ENCODE results near the gene ZSCAN20. TPM values are rescaled to one million over a fixed set of nuclear protein-coding genes. Genes with fewer than 3 reads are reported as not detected.

Gene ZSCAN20
- polyA plus RNA-seq, 1 donor (not counting 4 experiments of a cell fraction or from before 2014, with no cell fraction given): 3.1 TPM

- no peak for FAIRE-seq
- no peak overlapping the region for H2AFZ ChIP-seq (ENCODE audit: control insufficient read depth, low read length)
- dilution Hi-C loops (cut with MboI; ENCODE audit: extremely low pct_ligation_motif_present, low sequenced_read_pairs): no loop called here
- DNase-seq (ENCODE audit: low read depth, low spot score): no peak
- peaks cover 20% of the 10 kb centered on the region for H3K9me3 ChIP-seq (ENCODE audit: control insufficient read depth, low read depth, low read length)
- H3K9me1 ChIP-seq (ENCODE audit: control insufficient read depth, extremely low read depth, insufficient read depth, low read length): no peaks in the 10 kb centered on the region
- no peak for TF ChIP-seq EZH2 (IDR thresholded peaks at IDR 0.05; ENCODE audit: low read length)
- TF ChIP-seq CTCF (optimal IDR thresholded peaks at IDR 0.05 in 1 of 3, IDR thresholded peaks at IDR 0.05 in 1 of 3, conservative IDR thresholded peaks at IDR 0.05 in 1 of 3; ENCODE audit: extremely low read depth in 1 of 3, insufficient read depth in 2 of 3, low read length in 3 of 3): no peak
- no peaks in the 10 kb centered on the region for H3K79me2 ChIP-seq (ENCODE audit: control insufficient read depth, insufficient read depth, low read length)
- H3K27ac ChIP-seq (ENCODE audit: control insufficient read depth, insufficient read depth, low read length): no peak overlapping the region
- peaks cover 15 to 18% of the 10 kb centered on the region in 2 experiments for H3K36me3 ChIP-seq (ENCODE audit: control insufficient read depth in 2 of 2, extremely low read depth in 1 of 2, insufficient read depth in 2 of 2, low read length in 2 of 2)
- H3K4me1 ChIP-seq (ENCODE audit: control insufficient read depth, extremely low read depth, insufficient read depth, low read length): peaks cover 3% of the 10 kb centered on the region
- no peaks in the 10 kb centered on the region for H3K27me3 ChIP-seq (ENCODE audit: control insufficient read depth, extremely low read depth, insufficient read depth, low read length)
- no peaks in the 10 kb centered on the region for H4K20me1 ChIP-seq (ENCODE audit: control insufficient read depth, extremely low read depth, insufficient read depth, low read length)
- no peak overlapping the region for H3K4me3 ChIP-seq (ENCODE audit: control insufficient read depth in 2 of 3, extremely low read depth in 1 of 3, insufficient read depth in 2 of 3, low read depth in 1 of 3, low read length in 3 of 3)
- H3K9ac ChIP-seq (ENCODE audit: control insufficient read depth, extremely low read depth, insufficient read depth, low read length): no peak overlapping the region
- H3K4me2 ChIP-seq (ENCODE audit: control insufficient read depth, extremely low read depth, insufficient read depth, low read depth, low read length): no peak overlapping the region
Measured at GRCh38 chr1:33497410-33497809, 25.0 kb downstream of the ZSCAN20 start.

GRCh38 chr1:33500547-33500946 is 28.1 kb downstream of the ZSCAN20 start:
- Histone ChIP-seq H3K4me3 (ENCODE audit: control insufficient read depth in 2 of 3, extremely low read depth in 1 of 3, insufficient read depth in 2 of 3, low read depth in 1 of 3, low read length in 3 of 3) (no peak overlapping the region), H3K9me1 (ENCODE audit: control insufficient read depth, extremely low read depth, insufficient read depth, low read length) (no peaks in the 10 kb centered on the region), H3K9ac (ENCODE audit: control insufficient read depth, extremely low read depth, insufficient read depth, low read length) (no peak overlapping the region), H3K27ac (ENCODE audit: control insufficient read depth, insufficient read depth, low read length) (no peak overlapping the region), H3K4me2 (ENCODE audit: control insufficient read depth, extremely low read depth, insufficient read depth, low read depth, low read length) (no peak overlapping the region), H3K4me1 (ENCODE audit: control insufficient read depth, extremely low read depth, insufficient read depth, low read length) (peaks cover 14% of the 10 kb centered on the region), H3K79me2 (ENCODE audit: control insufficient read depth, insufficient read depth, low read length) (no peaks in the 10 kb centered on the region), H2AFZ (ENCODE audit: control insufficient read depth, low read length) (no peak overlapping the region), H3K27me3 (ENCODE audit: control insufficient read depth, extremely low read depth, insufficient read depth, low read length) (no peaks in the 10 kb centered on the region), H3K36me3 (ENCODE audit: control insufficient read depth in 2 of 2, extremely low read depth in 1 of 2, insufficient read depth in 2 of 2, low read length in 2 of 2) (no peaks in the 10 kb centered on the region), H4K20me1 (ENCODE audit: control insufficient read depth, extremely low read depth, insufficient read depth, low read length) (no peaks in the 10 kb centered on the region), H3K9me3 (ENCODE audit: control insufficient read depth, low read depth, low read length) (peaks cover 6% of the 10 kb centered on the region)
- DNase-seq (ENCODE audit: low read depth, low spot score) (no peak), FAIRE-seq (no peak)
- dilution Hi-C loops (cut with MboI; ENCODE audit: extremely low pct_ligation_motif_present, low sequenced_read_pairs): no loop called here
- TF ChIP-seq EZH2 (IDR thresholded peaks at IDR 0.05; ENCODE audit: low read length) (no peak), CTCF (optimal IDR thresholded peaks at IDR 0.05 in 1 of 3, IDR thresholded peaks at IDR 0.05 in 1 of 3, conservative IDR thresholded peaks at IDR 0.05 in 1 of 3; ENCODE audit: extremely low read depth in 1 of 3, insufficient read depth in 2 of 3, low read length in 3 of 3) (peak in 1 of 3 experiments; percentile 8)

Data from keratinocyte (primary cell).